GM12801 (cell line): ENCODE results near the gene POLR3E.

Experiments used
- TF ChIP-seq, protein P1 (sequence below): IDR thresholded peaks from one replicate; pipeline ENCODE4 v1.5.1; 2011; ENCODE audit warnings: control low read depth; ENCODE audit not compliant: insufficient read length; ENCODE audit errors: extremely low read depth

Gene POLR3E

DNA sequence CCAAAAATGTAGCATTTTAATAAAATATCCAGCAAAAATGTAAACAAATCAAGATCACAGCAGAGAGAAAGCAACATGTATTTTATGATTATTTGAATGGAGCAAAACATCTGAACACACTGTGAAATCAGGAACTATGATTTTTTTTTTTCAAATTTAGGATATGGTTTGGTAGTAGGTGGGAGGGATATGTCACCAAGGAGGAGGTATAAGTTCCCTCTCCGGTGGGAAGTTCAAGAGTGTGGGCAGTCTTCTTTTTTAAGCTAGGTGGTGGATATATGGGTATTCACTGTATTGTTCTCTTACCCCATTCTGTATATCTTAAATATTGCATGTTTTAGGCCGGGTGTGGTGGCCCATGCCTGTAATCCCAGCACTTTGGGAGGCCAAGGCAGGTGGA lies 67.0 kb downstream of the POLR3E start:
- TF ChIP-seq, protein P1, sequence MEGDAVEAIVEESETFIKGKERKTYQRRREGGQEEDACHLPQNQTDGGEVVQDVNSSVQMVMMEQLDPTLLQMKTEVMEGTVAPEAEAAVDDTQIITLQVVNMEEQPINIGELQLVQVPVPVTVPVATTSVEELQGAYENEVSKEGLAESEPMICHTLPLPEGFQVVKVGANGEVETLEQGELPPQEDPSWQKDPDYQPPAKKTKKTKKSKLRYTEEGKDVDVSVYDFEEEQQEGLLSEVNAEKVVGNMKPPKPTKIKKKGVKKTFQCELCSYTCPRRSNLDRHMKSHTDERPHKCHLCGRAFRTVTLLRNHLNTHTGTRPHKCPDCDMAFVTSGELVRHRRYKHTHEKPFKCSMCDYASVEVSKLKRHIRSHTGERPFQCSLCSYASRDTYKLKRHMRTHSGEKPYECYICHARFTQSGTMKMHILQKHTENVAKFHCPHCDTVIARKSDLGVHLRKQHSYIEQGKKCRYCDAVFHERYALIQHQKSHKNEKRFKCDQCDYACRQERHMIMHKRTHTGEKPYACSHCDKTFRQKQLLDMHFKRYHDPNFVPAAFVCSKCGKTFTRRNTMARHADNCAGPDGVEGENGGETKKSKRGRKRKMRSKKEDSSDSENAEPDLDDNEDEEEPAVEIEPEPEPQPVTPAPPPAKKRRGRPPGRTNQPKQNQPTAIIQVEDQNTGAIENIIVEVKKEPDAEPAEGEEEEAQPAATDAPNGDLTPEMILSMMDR, result no peak

DNA sequence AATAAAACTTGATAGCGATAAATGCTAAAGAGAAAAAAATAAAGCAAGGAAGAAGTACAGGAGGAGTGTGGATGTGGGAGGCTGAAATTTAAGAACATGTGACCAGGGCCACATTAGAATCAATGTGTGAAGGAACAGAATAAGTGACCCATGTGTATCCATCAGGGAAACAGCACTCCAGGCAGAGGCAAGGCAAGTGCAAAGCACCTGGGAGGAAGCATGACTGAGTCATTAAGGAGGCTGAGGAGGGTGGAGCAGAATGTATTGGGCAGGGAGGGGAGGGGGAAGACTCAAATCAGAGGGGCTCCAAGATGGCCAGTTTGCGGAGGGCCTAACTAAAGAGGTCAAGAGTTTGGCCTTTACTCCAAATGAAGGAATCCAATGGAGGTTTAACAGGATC lies 69.2 kb downstream of the POLR3E start:
- TF ChIP-seq, protein P1, result no peak

DNA sequence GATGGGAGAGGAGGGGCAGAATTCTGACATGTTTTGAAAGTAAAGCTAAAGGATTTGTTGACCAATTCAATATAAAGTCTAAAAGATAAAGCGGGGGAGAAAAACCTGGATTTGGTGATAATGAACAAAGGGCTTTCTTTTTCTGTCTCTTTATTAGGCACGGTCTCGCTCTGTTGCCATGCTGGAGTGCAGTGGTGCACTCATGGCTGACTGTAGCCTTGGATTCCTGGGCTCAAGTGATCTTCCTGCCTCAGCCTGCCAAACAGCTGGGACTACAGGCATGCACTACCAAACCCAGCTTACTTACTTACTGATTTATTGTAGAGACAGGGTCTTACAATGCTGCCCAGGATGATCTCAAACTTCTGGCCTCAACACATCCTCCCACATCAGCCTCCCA lies 69.7 kb downstream of the POLR3E start:
- TF ChIP-seq, protein P1, result no peak

DNA sequence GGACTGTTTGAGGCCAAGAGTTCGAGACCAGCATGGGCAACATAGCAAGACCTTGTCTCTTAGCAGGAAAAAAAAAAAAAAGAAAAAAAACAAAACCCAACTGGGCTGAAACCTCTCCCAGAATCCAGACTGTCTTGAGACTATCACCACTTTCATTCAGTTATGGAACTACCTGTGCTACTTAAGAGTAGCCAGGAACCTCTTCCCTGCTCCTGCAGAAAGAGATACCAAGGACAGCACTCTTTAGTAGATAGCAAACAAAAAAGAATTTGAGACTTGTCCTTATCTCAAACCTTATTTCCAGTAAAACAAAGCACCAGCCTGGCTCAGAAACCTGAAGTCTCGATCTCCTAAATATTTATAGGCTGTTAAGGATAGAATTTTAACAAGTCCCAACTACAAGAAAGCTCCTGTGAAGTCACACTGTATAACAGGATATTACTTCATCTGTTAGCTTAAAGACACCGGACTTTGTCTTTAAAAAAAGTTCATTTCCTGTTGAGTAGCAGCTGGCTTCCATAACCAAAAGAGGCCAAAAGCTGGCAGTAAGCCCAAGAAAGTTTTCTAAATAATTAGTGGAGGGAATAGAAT lies 72.1 kb downstream of the POLR3E start:
- TF ChIP-seq, protein P1, result no peak

DNA sequence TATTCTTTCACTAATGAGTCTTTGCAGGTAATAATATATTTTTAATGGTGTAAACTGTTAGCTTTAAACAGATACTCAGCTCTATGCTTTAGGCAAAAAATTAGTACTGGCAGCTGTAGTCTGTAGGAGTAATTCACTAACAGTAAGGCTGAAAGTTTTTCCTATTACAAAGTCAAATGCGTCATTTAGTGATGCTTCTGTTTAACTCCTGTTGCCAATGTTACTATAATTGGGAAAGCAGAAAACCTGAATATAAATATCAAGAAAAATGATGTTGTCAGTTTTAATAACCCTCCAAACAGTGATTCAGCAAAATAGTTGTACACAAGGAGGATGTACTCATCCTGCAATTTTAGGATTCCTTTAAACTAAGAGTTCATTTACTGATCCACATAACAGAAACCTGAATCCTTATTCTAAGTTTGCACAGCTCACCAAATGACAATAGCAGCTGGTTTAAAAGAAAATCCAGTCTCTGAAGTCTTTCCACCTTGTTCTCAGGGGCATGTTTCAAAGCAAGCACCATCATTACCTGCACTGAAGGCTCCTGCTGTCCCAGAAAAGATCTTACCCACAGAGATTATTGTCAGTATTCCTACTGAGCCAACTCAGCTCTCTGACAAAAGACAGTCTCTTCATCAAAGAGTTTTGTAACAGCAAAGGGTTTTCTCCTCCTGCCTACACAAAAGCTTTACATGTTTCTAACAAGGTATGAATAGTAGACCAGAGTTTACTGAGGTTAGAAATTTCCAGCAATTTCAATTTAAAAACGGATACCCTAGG lies 73.0 kb downstream of the POLR3E start:
- TF ChIP-seq, protein P1, result no peak

DNA sequence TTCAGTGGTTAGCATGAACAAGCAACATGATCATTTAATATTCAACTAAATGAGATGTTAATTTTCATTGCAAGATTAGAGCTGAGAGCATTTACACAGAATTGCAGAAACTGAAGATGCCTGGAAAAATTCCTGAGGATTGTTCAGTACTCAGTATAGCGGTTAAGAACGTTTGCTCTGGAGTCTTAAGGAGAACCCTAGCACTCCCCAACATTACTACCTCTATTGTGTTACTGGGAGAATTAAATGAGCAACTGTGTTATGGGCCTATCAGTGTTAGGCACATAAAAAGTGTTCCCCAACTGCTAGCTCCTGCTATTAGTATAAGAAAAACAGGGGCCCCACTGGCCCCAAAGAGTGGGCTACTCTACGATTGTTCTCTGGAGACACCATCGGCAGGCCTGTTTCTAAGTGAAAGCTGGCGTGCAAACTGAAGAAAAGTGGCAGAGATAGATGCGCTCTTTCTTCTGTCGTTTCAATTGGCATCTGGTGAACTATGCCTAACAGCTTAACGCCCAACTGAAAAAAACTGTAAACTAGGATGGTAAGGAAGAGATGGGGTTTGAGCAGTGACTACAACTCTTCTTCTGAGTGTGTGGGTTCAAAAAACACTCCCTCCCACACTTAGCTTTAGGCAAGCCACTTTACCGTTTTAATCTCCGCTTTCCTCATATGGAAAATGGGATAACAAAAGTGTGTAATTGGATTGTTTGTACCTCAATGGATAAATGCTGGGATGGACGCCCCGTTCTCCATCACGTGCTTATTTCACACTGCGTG lies 75.9 kb downstream of the POLR3E start:
- TF ChIP-seq, protein P1, result no peak

DNA sequence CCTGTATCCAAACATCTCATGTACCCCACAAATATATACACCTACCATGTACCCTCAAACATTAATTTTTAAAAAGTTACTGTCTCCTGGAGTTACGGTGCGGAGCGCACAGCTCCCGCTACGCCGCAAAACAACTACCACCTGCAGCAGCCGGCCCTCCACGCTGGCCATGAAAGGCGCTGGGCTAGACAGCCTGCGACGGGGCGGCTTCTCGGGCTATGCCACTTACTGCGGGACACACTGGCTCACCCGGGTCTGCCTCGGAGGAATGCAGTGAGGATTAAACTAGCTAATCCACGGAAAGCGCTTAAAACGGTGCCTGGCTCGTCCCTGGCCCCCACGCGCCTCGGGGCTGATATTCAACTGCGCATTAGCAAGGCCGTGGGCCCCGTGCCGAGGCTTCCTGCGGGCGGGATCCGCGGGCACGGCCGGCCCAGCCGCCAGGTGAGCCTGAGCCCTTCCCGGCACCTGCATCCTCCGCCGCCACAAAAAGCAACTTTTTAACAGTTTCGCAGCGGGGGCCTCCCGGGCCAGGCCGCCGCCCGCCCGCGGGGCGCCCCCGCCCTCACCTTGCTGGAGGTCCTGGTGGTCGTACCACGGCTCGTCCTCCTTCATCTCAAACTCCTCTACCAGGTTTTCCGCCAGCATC lies 76.6 kb downstream of the POLR3E start:
- TF ChIP-seq, protein P1, result no peak
